Common myeloid progenitor, CD34-positive (primary cell): ENCODE results near the gene FOXP4.

ENCODE experiments used
- CTCF ChIA-PET: fragments of 350-600 bp; sonication (Branson Sonifier 250); formaldehyde crosslinking; loops from one replicate; lab custom pipeline; 2021; ENCODE audit warnings: antibody characterized with exemption; lab: Charles Lee
- POLR2A ChIA-PET: fragments of 350-600 bp; sonication (Branson Sonifier 250); formaldehyde crosslinking; loops from one replicate; lab custom pipeline; 2021; ENCODE audit warnings: antibody characterized with exemption; lab: Charles Lee
- DNase-seq, 3 donors: peaks; one replicate each; pipeline versions ENCODE4 v3.0.0 to v3.0.0-alpha.2; 2013
- H3K27ac ChIP-seq, 2 experiments: 1 replicate in 1 of 2; 2 replicates in 1 of 2; pipeline ENCODE4 v1.7.0; 2013; ENCODE audit warnings: inconsistent platforms in 2 of 2, low read length in 2 of 2, mild to moderate bottlenecking in 2 of 2, low read depth in 1 of 2, moderate library complexity in 1 of 2; ENCODE audit not compliant: severe bottlenecking in 2 of 2, insufficient read depth in 1 of 2, poor library complexity in 1 of 2
- H3K27me3 ChIP-seq, 5 experiments: replicated peaks in 2 of 5; 1 replicate in 3 of 5; 2 replicates in 2 of 5; pipeline versions ENCODE4 v1.6.1 to v1.7.0; 2013; ENCODE audit warnings: low read length in 4 of 5, mild to moderate bottlenecking in 2 of 5, moderate library complexity in 2 of 5, inconsistent platforms in 1 of 5; ENCODE audit not compliant: insufficient read depth in 5 of 5, control insufficient read depth in 4 of 5
- H3K36me3 ChIP-seq, 4 experiments: 1 replicate in 2 of 4; 2 replicates in 2 of 4; pipeline versions ENCODE4 v1.6.1 to v1.7.0; 2013; ENCODE audit warnings: low read length in 3 of 4, control low read depth in 1 of 4, mild to moderate bottlenecking in 1 of 4; ENCODE audit not compliant: control insufficient read depth in 4 of 4, insufficient read depth in 4 of 4
- H3K4me1 ChIP-seq, 4 experiments: 1 replicate in 3 of 4; 2 replicates in 1 of 4; pipeline versions ENCODE4 v1.6.1 to v1.7.1; 2013; ENCODE audit warnings: low read length in 3 of 4, mild to moderate bottlenecking in 3 of 4, control low read depth in 1 of 4, inconsistent platforms in 1 of 4, moderate library complexity in 1 of 4; ENCODE audit not compliant: control insufficient read depth in 4 of 4, insufficient read depth in 4 of 4; ENCODE audit errors: control extremely low read depth in 1 of 4
- H3K4me3 ChIP-seq, 7 experiments: 1 replicate in 4 of 7; 2 replicates in 3 of 7; pipeline versions ENCODE4 v1.5.1 to v1.7.0; 2013; ENCODE audit warnings: mild to moderate bottlenecking in 7 of 7, low read length in 6 of 7, moderate library complexity in 6 of 7, inconsistent platforms in 2 of 7, low read depth in 2 of 7, control low read depth in 1 of 7; ENCODE audit not compliant: insufficient read depth in 4 of 7, control insufficient read depth in 1 of 7; ENCODE audit errors: extremely low read depth in 1 of 7
- H3K9me3 ChIP-seq, 5 experiments: 1 replicate in 4 of 5; 2 replicates in 1 of 5; pipeline versions ENCODE4 v1.6.1 to v1.7.1; 2013; ENCODE audit warnings: low read length in 4 of 5, mild to moderate bottlenecking in 2 of 5, inconsistent platforms in 1 of 5, low read depth in 1 of 5, moderate library complexity in 1 of 5; ENCODE audit not compliant: control insufficient read depth in 4 of 5, insufficient read depth in 2 of 5; ENCODE audit errors: control extremely low read depth in 1 of 5
- WGBS: methylation state at CpG from one replicate; pipeline ENCODE4 v1.1.5; 2013; ENCODE audit not compliant: insufficient coverage; 5-methylcytosine and 5-hydroxymethylcytosine counted together

Gene FOXP4

GRCh38 chr6:41597246-41598000 lies 51.2 kb downstream of the FOXP4 start:
- Histone ChIP-seq H3K27ac (no peak overlapping the region), H3K36me3 (peaks cover 0 to 4% (median 0%) of the 10 kb centered on the region in 4 experiments), H3K27me3 (no peaks in the 10 kb centered on the region), H3K4me1 (peaks cover 0 to 2% (median under 1%) of the 10 kb centered on the region in 4 experiments), H3K9me3 (no peaks in the 10 kb centered on the region), H3K4me3 (no peak overlapping the region)
- no peak for DNase-seq
- ChIA-PET CTCF (interaction anchor here (0.7 to 4.5 kb wide), 3 partner anchors 83 to 173 kb away, joined by 3 to 19 read pairs (median 18); no protein-coding TSS in a partner anchor), POLR2A (no interaction called here)
- over 99% methylated on average over 14 of the region's 19 CpGs for WGBS

GRCh38 chr6:41598670-41599014 lies 52.5 kb downstream of the FOXP4 start:
- WGBS: 94% methylated on average over 6 of the region's 8 CpGs
- H3K4me1 ChIP-seq: peaks cover 0 to 7% (median 5%) of the 10 kb centered on the region in 4 experiments
- H3K36me3 ChIP-seq: peaks cover 0 to 4% (median 0%) of the 10 kb centered on the region in 4 experiments
- ChIA-PET POLR2A (no interaction called here), CTCF (interaction anchor here (0.8 to 1.2 kb wide), 2 partner anchors 21 to 81 kb away, joined by 3 read pairs; no protein-coding TSS in a partner anchor)
- H3K4me3 ChIP-seq: no peak overlapping the region
- no peak overlapping the region for H3K27ac ChIP-seq
- no peaks in the 10 kb centered on the region for H3K9me3 ChIP-seq
- no peaks in the 10 kb centered on the region for H3K27me3 ChIP-seq
- no peak for DNase-seq

- Histone ChIP-seq H3K9me3 (no peaks in the 10 kb centered on the region), H3K4me1 (peaks cover 0 to 7% (median 5%) of the 10 kb centered on the region in 4 experiments), H3K4me3 (no peak overlapping the region), H3K27ac (no peak overlapping the region), H3K36me3 (peaks cover 0 to 4% (median 0%) of the 10 kb centered on the region in 4 experiments), H3K27me3 (no peaks in the 10 kb centered on the region)
- 92% methylated on average over 15 of the region's 21 CpGs for whole genome bisulfite sequencing
- no peak for DNase-seq
- CTCF ChIA-PET: interaction anchor here (0.8 to 1.2 kb wide), 3 partner anchors 20 to 140 kb away, joined by 3 read pairs; no protein-coding TSS in a partner anchor
- POLR2A ChIA-PET: interaction anchor here (0.6 kb wide), 1 partner anchor 26 kb away, joined by 3 read pairs; no protein-coding TSS in a partner anchor
Observed at GRCh38 chr6:41599015-41599851, 53.1 kb downstream of the FOXP4 start.

- POLR2A ChIA-PET: no interaction called here
Observed at GRCh38 chr6:41599852-41600445, 53.8 kb downstream of the FOXP4 start.

GRCh38 chr6:41600499-41601247 lies 54.5 kb downstream of the FOXP4 start:
- 87% methylated on average over 18 of the region's 22 CpGs for WGBS
- ChIA-PET CTCF (interaction anchor here (0.9 to 4.8 kb wide), 6 partner anchors 9 to 233 kb away, joined by 3 to 84 read pairs (median 4); no protein-coding TSS in a partner anchor), POLR2A (no interaction called here)
- Histone ChIP-seq H3K9me3 (no peaks in the 10 kb centered on the region), H3K36me3 (peaks cover 0 to 4% (median 0%) of the 10 kb centered on the region in 4 experiments), H3K4me1 (peaks cover 0 to 7% (median 5%) of the 10 kb centered on the region in 4 experiments), H3K27ac (no peak overlapping the region), H3K4me3 (no peak overlapping the region), H3K27me3 (no peaks in the 10 kb centered on the region)
- no peak for DNase-seq

More at GRCh38 chr6:41599852-41600445, 53.8 kb downstream of the FOXP4 start:
- peaks cover 0 to 4% (median 0%) of the 10 kb centered on the region in 4 experiments for H3K36me3 ChIP-seq
- H3K27ac ChIP-seq: no peak overlapping the region
- WGBS: 85% methylated on average over 9 of the region's 14 CpGs
- H3K27me3 ChIP-seq: no peaks in the 10 kb centered on the region
- CTCF ChIA-PET: interaction anchor here (0.9 to 4.8 kb wide), 5 partner anchors 10 to 140 kb away, joined by 3 to 84 read pairs (median 3); no protein-coding TSS in a partner anchor
- DNase-seq: no peak
- H3K4me3 ChIP-seq: no peak overlapping the region
- H3K9me3 ChIP-seq: no peaks in the 10 kb centered on the region
- peaks cover 0 to 7% (median 5%) of the 10 kb centered on the region in 4 experiments for H3K4me1 ChIP-seq

GRCh38 chr6:41601248-41601549 lies 55.0 kb downstream of the FOXP4 start:
- H3K4me3 ChIP-seq: no peak overlapping the region
- peaks cover 0 to 2% (median 0%) of the 10 kb centered on the region in 4 experiments for H3K36me3 ChIP-seq
- no peak for DNase-seq
- H3K9me3 ChIP-seq: no peaks in the 10 kb centered on the region
- POLR2A ChIA-PET: no interaction called here
- WGBS: 100% methylated on average over 3 of the region's 6 CpGs
- H3K4me1 ChIP-seq: peaks cover 0 to 7% (median 5%) of the 10 kb centered on the region in 4 experiments
- no peaks in the 10 kb centered on the region for H3K27me3 ChIP-seq
- no peak overlapping the region for H3K27ac ChIP-seq
- CTCF ChIA-PET: interaction anchor here (1.4 to 6.6 kb wide), 6 partner anchors 9 to 233 kb away, joined by 3 to 84 read pairs (median 4); no protein-coding TSS in a partner anchor
